HG03159 (cell line): ENCODE measurements around the gene PTGES3L.
A peak's percentile ranks its signal among the peaks of the same experiment; 100 is the strongest.
"Not testable (repeated sequence)": the region's sequence is repeated elsewhere in the genome, so short reads cannot be mapped to it uniquely, and the experiment has no call there.

Source experiments
- ATAC-seq: cut with Tn5 transposase; IDR thresholded peaks from one replicate; pipeline ENCODE4 v1.9.1; 2021; ENCODE audit warnings: mild to moderate bottlenecking, moderate library complexity; ENCODE audit not compliant: unreplicated experiment

The PTGES3L gene

DNA sequence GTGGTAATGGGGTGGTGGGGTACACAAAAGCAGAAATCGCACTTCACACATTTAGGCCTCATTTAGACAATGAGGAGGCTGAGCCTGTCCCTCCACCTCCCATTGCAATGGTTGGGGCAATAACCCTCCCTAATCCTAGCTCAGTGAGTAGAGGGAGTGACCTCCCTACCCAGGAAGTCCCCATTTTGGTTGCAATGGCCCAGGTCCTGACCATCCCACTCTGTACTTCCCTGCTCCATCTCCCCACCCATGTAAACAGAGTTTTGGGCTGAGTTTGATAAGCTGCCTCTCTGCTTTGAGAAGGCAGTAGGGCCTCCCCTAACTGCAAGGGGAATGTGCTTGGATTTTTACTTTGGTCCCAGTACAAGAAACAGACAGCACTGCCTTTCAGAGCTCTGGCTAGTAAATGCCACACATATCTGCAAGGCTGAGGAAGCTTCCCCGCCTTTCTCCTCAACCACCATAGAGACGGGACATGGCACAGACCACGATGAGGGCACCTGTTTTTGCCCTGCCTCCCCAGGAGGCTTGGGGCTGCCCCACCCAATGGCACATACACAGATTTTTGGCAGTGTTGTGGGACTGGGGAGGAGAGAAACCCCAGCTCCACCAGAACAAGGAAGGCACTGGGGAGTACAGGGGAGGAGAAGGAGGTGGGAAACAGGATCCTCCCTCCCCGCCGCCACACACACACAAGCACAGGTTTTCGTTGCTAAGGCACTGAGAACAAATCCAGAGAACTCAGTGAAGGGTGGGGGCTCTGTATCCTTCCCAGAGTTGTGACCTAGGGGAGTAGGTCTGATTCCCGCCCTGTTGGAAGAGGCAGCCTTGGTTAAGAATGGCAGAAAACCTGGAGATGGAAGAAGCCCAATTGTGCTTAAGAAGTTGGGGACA, 35.0 kb upstream of the PTGES3L start:
- ATAC-seq: no peak

DNA sequence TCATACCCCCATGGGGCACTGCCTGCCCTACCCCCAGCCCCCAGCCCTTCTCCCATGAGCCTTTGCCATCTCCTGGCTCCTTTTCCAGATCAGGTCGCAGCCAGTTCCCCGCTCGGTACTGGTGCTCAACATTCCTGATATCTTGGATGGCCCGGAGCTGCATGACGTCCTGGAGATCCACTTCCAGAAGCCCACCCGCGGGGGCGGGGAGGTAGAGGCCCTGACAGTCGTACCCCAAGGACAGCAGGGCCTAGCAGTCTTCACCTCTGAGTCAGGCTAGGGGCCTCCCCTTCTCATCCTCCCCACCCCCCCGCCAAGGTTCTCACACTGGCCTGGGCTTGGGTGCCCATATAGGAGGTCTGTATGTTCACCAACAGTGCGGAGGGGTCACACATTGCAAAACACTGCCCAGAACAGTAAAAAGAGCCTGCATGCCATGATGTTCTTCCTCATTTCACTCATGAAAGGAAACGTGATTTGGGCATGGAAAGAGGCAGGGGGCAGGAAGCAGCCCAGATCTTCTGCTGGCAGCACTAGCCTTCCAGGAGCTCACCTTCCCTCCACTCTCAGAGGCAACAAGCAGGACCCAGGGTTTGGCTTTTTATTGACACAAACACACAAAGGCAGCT, 34.3 kb upstream of the PTGES3L start:
- no peak for ATAC-seq

DNA sequence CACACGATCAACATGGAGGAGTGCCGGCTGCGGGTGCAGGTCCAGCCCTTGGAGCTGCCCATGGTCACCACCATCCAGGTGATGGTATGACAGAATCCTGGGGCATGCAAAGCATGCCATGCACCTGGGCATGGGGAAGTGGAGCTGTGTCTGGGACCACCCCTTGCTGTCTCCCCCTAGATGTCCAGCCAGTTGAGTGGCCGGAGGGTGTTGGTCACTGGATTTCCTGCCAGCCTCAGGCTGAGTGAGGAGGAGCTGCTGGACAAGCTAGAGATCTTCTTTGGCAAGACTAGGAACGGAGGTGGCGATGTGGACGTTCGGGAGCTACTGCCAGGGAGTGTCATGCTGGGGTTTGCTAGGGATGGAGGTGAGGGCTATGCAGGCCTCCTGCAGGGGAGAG, 33.4 kb upstream of the PTGES3L start:
- ATAC-seq: no peak

DNA sequence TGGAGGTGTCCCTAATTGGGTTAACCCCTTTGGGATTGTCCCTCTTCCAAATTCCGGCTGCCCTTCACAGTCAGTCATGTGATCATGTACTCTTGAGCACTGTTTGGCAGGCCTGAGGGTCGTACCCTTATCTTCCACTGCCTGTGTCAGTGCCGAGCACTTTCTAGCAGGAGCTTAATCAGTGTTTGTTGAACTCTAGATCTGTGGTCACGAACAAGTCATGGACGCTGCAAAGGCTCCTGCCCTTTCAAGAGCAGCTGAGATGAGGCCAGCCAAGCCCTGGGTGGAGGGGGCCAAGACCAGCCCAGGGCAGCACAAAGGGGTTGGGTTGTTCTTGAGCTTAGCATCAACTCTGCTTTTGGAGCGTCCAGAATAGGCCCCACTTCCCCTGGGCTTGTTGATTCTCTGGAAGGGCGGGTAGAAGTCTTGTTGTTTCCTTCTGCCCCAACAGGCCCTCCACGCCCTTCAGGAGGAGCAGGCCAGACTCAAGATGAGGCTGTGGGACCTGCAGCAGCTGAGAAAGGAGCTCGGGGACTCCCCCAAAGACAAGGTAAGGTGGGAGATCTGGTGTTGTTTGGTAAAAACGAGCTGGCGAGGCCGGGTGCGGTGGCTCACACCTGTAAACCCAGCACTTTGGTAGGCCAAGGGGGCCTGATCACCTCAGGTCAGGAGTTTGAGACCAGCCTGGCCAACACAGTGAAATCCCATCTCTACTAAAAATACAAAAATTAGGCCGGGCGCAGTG, 32.0 kb upstream of the PTGES3L start:
- no peak for ATAC-seq

DNA sequence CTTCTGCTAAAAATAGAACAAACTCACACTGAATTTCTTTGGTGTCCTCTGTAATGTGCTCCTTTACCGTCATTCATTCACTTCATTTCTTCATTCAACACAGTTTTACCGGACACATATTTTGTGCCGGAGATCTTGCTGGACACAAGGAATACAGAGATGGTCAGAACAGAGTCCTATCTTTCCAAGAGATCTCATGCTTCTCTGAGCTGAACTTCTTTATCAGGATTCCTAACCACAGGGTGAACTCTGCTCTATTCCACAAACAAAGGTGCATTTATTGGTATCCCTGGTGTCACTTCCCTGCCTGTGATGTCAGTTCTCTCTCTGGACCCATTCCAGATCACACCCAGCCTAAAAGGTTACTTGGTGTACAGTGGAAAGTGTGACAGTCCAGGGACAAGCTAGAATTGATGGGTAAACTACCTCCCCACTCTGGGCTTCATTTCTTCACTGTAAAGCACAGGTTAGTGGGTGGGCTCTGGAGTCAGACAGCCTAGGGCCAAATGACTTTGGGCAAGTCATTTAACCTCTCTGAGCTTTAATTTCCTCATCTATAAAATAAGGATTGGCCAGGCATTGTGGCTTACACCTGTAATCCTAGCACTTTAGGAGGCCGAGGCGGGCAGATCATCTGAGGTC, 30.9 kb upstream of the PTGES3L start:
- no peak for ATAC-seq

DNA sequence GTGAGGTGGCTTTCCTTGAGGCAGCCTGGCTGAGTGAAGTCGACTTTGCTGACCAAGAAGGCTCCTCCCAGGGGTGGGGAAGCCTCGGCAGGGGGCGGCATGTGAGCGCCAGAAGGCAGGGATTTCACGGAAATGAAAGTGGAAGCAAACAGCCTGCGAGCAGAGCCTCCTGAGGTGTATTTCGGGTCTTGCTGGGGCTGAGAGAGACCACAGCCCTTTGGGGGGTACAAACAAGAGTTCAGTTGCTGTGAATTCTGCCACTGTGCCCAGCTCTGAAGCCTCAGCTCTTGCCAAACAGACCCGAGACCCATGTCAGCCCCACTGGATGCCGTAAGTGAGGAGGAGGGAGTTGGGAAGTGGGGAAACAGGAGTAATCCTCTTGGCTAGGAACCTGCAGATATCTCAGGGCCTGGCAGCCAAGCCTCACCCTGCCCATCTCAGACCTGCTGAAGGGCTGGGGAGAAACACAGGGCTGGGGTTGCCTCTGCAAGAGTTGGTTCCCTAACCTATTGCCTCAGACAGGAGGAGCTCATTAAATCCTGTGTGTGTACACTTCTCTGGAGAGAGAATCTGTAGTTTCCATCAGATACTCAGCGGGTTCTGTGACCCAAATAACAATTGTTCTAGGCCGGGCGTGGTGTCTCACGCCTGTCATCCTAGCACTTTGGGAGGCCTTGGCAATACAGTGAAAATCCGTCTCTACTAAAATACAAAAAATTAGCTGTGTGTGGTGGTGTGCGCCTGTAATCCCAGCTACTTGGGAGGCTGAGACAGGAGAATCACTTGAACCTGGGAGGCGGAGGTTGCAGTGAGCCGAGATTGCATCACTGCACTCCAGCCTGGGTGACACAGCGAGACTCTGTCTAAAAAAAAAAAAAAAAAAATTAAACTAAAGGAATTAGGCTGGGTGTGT, 27.0 kb upstream of the PTGES3L start, which contains the start of gene IFI35:
IFI35 (plus strand) TSS at position 146 of the 913 bp plus-strand sequence; CDS start at position 310, 164 bp downstream.
- ATAC-seq: peak; percentile 82

- ATAC-seq: no peak
These were observed 23.8 kb upstream of the PTGES3L start for GRCh38 chr17:43003542-43004172.

- not testable (repeated sequence) for ATAC-seq
These were observed 21.0 kb upstream of the PTGES3L start for GRCh38 chr17:43000894-43001293.

- no peak for ATAC-seq
These were observed 19.2 kb upstream of the PTGES3L start for GRCh38 chr17:42999003-42999525.

GRCh38 chr17:42997984-42998938, 18.4 kb upstream of the PTGES3L start, which contains the start of gene RPL27:
Gene RPL27, plus strand, starts transcription at chr17:42998419. Its CDS starts 332 bp downstream, at chr17:42998751.
- ATAC-seq: peak; percentile 93

- no peak for ATAC-seq
These were observed 17.6 kb upstream of the PTGES3L start for GRCh38 chr17:42997390-42997983.

- ATAC-seq: not testable (repeated sequence)
These were observed 14.0 kb upstream of the PTGES3L start for GRCh38 chr17:42993913-42994312.

DNA sequence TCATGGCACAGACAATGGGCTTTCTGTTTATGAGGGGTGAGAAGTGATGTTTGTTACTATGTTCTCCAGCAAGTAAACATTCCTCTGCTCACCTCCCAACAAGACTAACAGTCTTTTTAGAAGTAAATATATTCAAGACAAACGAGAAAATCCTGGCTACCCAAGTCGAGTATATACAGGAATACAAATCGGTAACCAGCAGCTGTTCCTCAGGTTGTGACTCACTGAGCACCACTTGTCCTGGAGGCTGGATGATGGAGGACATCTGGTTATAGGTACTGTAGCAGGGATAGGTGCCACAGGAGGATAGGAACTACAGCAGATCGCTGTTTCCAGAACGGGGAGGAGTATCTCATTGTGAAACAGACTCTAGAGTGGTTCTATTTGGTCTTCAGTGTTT, 13.0 kb upstream of the PTGES3L start:
- ATAC-seq: no peak

DNA sequence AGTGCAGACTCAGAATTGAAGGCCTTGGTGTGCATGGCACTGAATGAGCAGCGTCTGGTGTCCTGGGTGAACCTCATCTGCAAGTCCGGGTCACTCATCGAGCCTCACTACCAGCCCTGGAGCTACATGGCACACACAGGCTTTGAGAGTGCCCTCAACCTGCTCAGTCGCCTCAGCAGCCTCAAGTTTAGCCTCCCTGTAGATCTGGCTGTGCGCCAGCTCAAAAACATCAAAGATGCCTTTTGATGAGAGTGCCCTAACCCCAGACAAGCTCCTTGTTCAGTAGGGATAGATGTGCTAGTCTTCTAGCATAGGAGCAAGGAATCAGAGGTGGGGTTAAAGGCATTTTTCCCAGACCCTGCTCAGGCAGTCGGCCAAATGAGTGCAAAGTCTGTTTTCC, 11.6 kb upstream of the PTGES3L start:
- ATAC-seq: no peak

DNA sequence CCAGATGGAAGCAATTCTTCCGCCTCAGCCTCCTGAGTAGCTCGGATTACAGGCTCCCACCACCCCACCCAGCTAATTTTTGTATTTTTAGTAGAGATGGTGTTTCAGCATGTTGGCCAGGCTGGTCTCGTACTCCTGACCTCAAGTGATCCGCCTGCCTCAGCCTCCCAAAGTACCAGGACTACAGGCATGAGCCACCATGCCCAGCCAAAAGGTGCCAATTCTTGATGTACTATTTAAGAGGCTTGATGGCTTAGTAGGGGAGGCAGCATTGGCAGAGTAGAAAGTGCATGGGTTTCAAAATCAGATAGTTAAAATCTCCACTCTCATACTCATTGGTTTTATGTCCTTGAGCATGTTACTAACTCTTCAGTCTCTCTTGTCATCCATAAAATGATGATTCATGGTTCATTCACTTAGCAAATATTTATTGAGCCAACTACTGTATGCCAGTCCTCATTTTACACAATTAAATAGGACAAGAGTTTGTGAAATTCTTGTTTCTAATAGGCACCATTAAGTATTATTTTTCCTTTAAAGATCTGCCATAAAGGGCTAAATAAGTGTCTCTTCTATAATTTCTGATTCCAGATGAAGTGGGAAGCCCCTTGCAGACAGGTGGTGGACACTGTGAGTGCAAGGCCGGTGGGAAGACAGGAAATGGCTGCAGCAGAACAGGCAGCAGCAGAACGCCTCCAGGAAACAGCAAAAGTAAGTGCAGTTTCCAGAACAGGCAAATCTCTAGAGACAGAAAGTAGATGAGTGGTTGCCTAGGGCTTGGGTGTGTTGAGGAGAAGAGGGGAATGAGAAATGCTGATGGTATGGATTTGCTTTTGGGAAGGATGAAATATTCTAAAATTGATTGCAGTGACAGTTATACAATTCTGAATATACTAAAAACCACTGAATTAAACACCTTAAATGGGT, 10.1 kb upstream of the PTGES3L start:
- no peak for ATAC-seq

DNA sequence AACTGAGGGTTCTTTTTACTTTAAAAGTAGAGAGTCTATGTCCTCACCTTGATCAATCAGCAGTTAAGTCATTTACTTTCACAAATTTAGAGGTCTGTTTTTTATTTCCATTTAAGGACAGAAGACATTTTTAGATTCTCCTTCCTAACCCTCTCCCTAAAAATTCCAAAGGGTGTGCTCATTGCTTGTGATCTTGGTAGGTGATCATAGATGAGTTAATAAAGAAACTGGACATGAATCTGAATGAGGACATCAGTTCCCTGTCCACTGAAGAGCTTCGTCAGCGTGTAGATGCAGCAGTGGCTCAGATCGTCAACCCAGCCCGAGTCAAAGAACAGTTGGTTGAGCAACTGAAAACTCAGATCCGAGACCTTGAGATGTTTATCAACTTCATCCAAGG, 9.3 kb upstream of the PTGES3L start:
- no peak for ATAC-seq

DNA sequence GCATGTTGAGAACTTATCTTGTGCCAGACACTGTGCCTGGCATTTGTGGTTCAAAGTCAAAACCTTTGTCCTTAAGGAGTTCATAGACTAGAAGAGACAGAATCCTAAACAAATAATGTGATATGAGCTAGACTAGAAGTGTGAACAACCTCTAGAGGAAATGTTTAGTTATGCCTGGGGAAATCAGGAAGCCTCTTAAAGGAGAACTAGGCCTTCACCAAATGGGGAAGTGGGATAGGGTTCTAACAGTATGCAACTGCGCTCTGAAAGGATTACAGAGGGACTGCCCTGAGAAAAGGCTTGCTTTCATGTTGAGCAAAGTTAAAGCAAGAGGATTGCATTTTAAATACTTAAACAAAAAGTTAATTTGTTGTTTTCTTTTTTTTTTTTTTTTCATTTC, 5.3 kb upstream of the PTGES3L start:
- no peak for ATAC-seq
